ENCODE data around the gene DPM1. TPM values are rescaled to one million over a fixed set of nuclear protein-coding genes. Genes with fewer than 3 reads are reported as not detected.

The DPM1 gene
- total RNA-seq (2014; rRNA removed; shearing (Covaris generic)) = 122 and 138 TPM in 2 replicates

GRCh38 chr20:50957798-50958614, at the start of gene DPM1:
TSS of gene DPM1 (minus strand) at chr20:50958532. CDS start at chr20:50958523, 9 bp downstream.
- DNase-seq (ENCODE audit: low read depth in 1 of 2, low spot score in 2 of 2) = peak; percentile 87 to 96
- Histone ChIP-seq H3K27me3 (replicated peaks) (no peaks in the 10 kb centered on the region), H3K4me3 (peak within 1 kb of the TSS; percentile 75), H3K27ac (peak within 1 kb of the TSS; percentile 99), H3K4me1 (replicated peaks) (peaks cover 14% of the 10 kb centered on the region), H3K36me3 (peaks cover 41% of the 10 kb centered on the region), H3K9me3 (replicated peaks) (no peaks in the 10 kb centered on the region)

- no peak for DNase-seq (ENCODE audit: low read depth in 1 of 2, low spot score in 2 of 2)
- Histone ChIP-seq H3K27me3 (replicated peaks) (no peaks in the 10 kb centered on the region), H3K9me3 (replicated peaks) (no peaks in the 10 kb centered on the region), H3K4me1 (replicated peaks) (no peaks in the 10 kb centered on the region), H3K27ac (no peak overlapping the region), H3K4me3 (no peak overlapping the region), H3K36me3 (peaks cover 7% of the 10 kb centered on the region)
Measured at GRCh38 chr20:51005214-51005613, 46.9 kb upstream of the DPM1 start.

DNA sequence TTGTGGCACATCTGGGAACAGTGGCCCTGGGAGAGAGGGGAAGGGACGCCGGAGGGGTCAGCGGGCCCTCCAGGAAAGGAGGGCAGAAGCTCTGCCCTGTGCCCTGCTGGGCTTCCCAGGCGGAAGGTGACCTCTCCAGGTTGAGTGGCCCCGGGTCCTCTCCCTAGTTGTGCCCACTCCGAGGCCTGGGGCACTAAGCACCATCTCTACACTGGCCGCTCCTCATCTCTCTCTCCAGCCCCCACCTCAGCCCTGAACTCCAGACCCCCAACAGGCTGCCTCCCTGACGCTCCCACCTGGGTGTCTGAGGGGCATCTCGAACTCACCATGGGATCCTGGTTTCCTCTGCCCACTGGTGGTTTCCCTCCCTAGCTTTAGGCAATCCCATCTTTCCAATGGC, 46.4 kb upstream of the DPM1 start:
- H3K4me3 ChIP-seq = no peak overlapping the region
- H3K27ac ChIP-seq = no peak overlapping the region
- H3K27me3 ChIP-seq (replicated peaks) = no peaks in the 10 kb centered on the region
- peaks cover 7% of the 10 kb centered on the region for H3K36me3 ChIP-seq
- DNase-seq (ENCODE audit: low read depth in 1 of 2, low spot score in 2 of 2) = no peak
- H3K9me3 ChIP-seq (replicated peaks) = no peaks in the 10 kb centered on the region
- no peaks in the 10 kb centered on the region for H3K4me1 ChIP-seq (replicated peaks)

- Histone ChIP-seq H3K36me3 (peaks cover 7% of the 10 kb centered on the region), H3K27ac (no peak overlapping the region), H3K4me3 (no peak overlapping the region), H3K27me3 (replicated peaks) (no peaks in the 10 kb centered on the region), H3K9me3 (replicated peaks) (no peaks in the 10 kb centered on the region), H3K4me1 (replicated peaks) (no peaks in the 10 kb centered on the region)
- no peak for DNase-seq (ENCODE audit: low read depth in 1 of 2, low spot score in 2 of 2)
Measured at GRCh38 chr20:51004305-51004727, 46.0 kb upstream of the DPM1 start.

- DNase-seq (ENCODE audit: low read depth in 1 of 2, low spot score in 2 of 2) = no peak
- Histone ChIP-seq H3K27me3 (replicated peaks) (no peaks in the 10 kb centered on the region), H3K36me3 (peaks cover 7% of the 10 kb centered on the region), H3K9me3 (replicated peaks) (no peaks in the 10 kb centered on the region), H3K27ac (no peak overlapping the region), H3K4me3 (no peak overlapping the region), H3K4me1 (replicated peaks) (no peaks in the 10 kb centered on the region)
Measured at GRCh38 chr20:51003753-51004152, 45.4 kb upstream of the DPM1 start.

GRCh38 chr20:51002633-51003032, 44.3 kb upstream of the DPM1 start:
- no peak overlapping the region for H3K4me3 ChIP-seq
- H3K4me1 ChIP-seq (replicated peaks) = no peaks in the 10 kb centered on the region
- H3K36me3 ChIP-seq = peaks cover 7% of the 10 kb centered on the region; the same call in 1 of the 2 replicates
- H3K9me3 ChIP-seq (replicated peaks) = no peaks in the 10 kb centered on the region
- no peaks in the 10 kb centered on the region for H3K27me3 ChIP-seq (replicated peaks)
- H3K27ac ChIP-seq = no peak overlapping the region
- DNase-seq (ENCODE audit: low read depth in 1 of 2, low spot score in 2 of 2) = no peak

- Histone ChIP-seq H3K36me3 (peaks cover 7% of the 10 kb centered on the region; the same call in 1 of the 2 replicates), H3K9me3 (replicated peaks) (no peaks in the 10 kb centered on the region), H3K27ac (no peak overlapping the region), H3K4me1 (replicated peaks) (no peaks in the 10 kb centered on the region), H3K4me3 (no peak overlapping the region), H3K27me3 (replicated peaks) (no peaks in the 10 kb centered on the region)
- no peak for DNase-seq (ENCODE audit: low read depth in 1 of 2, low spot score in 2 of 2)
Measured at GRCh38 chr20:51001430-51002265, 43.3 kb upstream of the DPM1 start.

DNA sequence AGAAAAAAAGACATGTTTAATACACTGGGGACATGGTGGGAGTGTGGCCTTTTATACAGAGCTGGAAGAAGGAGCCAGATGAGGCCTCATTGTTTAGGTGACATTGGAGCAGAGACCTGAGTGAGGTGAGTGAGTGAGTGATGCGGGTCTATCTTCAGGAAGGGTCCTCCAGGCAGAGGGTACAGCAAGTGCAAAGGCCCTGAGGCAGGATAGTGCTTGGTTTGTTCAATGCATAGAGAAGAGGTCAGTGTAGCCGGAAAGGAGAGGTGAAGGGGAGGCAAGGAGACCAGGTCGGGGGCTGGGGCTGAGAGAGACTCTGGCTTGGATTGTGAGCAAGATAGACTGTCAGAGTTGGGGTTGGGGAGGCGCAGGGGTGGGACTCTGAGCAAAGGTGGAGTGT, 41.0 kb upstream of the DPM1 start:
- Histone ChIP-seq H3K27ac (no peak overlapping the region), H3K4me3 (no peak overlapping the region), H3K4me1 (replicated peaks) (no peaks in the 10 kb centered on the region), H3K9me3 (replicated peaks) (no peaks in the 10 kb centered on the region), H3K36me3 (peaks cover 6% of the 10 kb centered on the region; the same call in 1 of the 2 replicates), H3K27me3 (replicated peaks) (no peaks in the 10 kb centered on the region)
- no peak for DNase-seq (ENCODE audit: low read depth in 1 of 2, low spot score in 2 of 2)

- Histone ChIP-seq H3K9me3 (replicated peaks) (no peaks in the 10 kb centered on the region), H3K4me3 (no peak overlapping the region), H3K4me1 (replicated peaks) (no peaks in the 10 kb centered on the region), H3K27me3 (replicated peaks) (no peaks in the 10 kb centered on the region), H3K36me3 (no peaks in the 10 kb centered on the region), H3K27ac (no peak overlapping the region)
- no peak for DNase-seq (ENCODE audit: low read depth in 1 of 2, low spot score in 2 of 2)
Measured at GRCh38 chr20:50996901-50997865, 38.9 kb upstream of the DPM1 start.

GRCh38 chr20:50995506-50995905, 37.2 kb upstream of the DPM1 start:
- Histone ChIP-seq H3K36me3 (no peaks in the 10 kb centered on the region), H3K9me3 (replicated peaks) (no peaks in the 10 kb centered on the region), H3K4me3 (no peak overlapping the region), H3K27ac (no peak overlapping the region), H3K27me3 (replicated peaks) (no peaks in the 10 kb centered on the region), H3K4me1 (replicated peaks) (no peaks in the 10 kb centered on the region)
- no peak for DNase-seq (ENCODE audit: low read depth in 1 of 2, low spot score in 2 of 2)

GRCh38 chr20:50993876-50994275, 35.5 kb upstream of the DPM1 start:
- Histone ChIP-seq H3K4me3 (no peak overlapping the region), H3K36me3 (no peaks in the 10 kb centered on the region), H3K27me3 (replicated peaks) (no peaks in the 10 kb centered on the region), H3K9me3 (replicated peaks) (no peaks in the 10 kb centered on the region), H3K27ac (no peak overlapping the region), H3K4me1 (replicated peaks) (no peaks in the 10 kb centered on the region)
- DNase-seq (ENCODE audit: low read depth in 1 of 2, low spot score in 2 of 2) = no peak

GRCh38 chr20:50992733-50993457, 34.6 kb upstream of the DPM1 start:
- Histone ChIP-seq H3K36me3 (no peaks in the 10 kb centered on the region), H3K27ac (no peak overlapping the region), H3K4me1 (replicated peaks) (no peaks in the 10 kb centered on the region), H3K27me3 (replicated peaks) (no peaks in the 10 kb centered on the region), H3K4me3 (no peak overlapping the region), H3K9me3 (replicated peaks) (no peaks in the 10 kb centered on the region)
- DNase-seq (ENCODE audit: low read depth in 1 of 2, low spot score in 2 of 2) = peak; percentile 43 to 63

DNA sequence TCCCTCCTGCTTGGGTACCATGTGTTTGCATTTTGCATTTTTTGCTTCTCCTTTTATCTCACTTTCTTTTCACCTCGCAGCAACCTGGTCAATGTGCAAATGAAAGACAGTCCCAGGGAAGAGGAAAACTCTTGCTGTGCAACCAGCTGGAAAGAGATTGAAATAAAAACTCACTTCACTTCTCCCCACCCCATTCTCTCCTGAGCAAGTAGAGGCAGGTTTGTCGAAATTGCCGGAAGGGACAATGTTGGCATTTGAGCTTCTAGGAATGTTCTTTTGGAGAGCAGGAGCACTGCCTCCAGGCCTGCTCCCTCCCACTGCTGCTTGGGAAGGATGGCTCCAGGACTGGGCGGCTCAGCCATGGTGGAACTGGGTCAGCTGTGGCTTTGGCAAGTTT, 34.0 kb upstream of the DPM1 start:
- Histone ChIP-seq H3K27me3 (replicated peaks) (no peaks in the 10 kb centered on the region), H3K9me3 (replicated peaks) (no peaks in the 10 kb centered on the region), H3K4me1 (replicated peaks) (peaks cover 3% of the 10 kb centered on the region; the same call in 1 of the 2 replicates), H3K36me3 (no peaks in the 10 kb centered on the region), H3K4me3 (no peak overlapping the region), H3K27ac (no peak overlapping the region)
- DNase-seq (ENCODE audit: low read depth in 1 of 2, low spot score in 2 of 2) = no peak
